ENCODE data around the gene GPSM3.
"Not testable (repeated sequence)": the region's sequence is repeated elsewhere in the genome, so short reads cannot be mapped to it uniquely, and the experiment has no call there.

Gene GPSM3

GRCh38 chr6:32149932-32150870, 42.2 kb downstream of the GPSM3 start:
- DNase-seq, result no peak

GRCh38 chr6:32149092-32149755, 43.2 kb downstream of the GPSM3 start:
- DNase-seq, result no peak

GRCh38 chr6:32148289-32149091, 44.0 kb downstream of the GPSM3 start:
- peak; percentile 45 to 68 (median 53) for DNase-seq

- no peak for DNase-seq
Measured at GRCh38 chr6:32147401-32148132, 44.9 kb downstream of the GPSM3 start.

DNA sequence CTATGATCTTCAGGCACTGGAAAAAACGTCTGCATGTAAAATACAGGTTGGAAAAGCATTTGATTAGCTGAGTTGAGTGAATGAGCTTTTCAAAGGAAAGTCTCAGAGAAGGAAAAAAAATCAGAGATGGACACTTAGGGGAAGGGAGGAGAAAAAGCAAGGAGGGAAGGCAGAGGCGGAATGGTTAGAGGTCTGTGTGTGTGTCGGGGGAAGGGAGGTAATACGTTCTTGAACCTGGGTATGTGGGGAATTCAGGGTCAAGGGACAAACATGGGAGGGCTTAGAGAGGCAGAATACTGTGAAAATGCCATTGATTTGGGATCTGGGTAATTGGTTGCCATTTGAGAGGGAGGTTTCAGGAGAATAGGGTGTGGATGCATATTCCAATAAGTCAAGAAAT, 45.8 kb downstream of the GPSM3 start:
- DNase-seq, result no peak

DNA sequence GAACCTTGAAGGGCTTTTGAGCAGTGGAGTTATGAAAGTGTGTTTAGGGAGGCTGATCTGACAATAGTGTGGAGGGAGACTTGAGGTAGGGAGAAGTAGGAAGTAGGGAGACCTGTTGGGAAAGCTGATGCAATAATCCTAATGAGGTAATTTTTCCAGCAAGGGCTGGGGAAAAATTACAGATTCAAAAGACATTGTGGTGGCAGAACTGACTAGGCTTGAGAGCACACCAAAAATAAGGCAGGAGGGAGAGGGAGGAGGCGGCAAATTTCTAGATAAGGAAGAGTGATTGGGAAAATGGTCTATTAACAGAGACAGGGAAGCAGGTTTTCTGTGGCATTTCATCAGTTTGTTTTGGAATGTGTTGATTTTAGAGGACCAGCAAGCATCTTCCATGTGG, 46.2 kb downstream of the GPSM3 start:
- DNase-seq, result no peak

DNA sequence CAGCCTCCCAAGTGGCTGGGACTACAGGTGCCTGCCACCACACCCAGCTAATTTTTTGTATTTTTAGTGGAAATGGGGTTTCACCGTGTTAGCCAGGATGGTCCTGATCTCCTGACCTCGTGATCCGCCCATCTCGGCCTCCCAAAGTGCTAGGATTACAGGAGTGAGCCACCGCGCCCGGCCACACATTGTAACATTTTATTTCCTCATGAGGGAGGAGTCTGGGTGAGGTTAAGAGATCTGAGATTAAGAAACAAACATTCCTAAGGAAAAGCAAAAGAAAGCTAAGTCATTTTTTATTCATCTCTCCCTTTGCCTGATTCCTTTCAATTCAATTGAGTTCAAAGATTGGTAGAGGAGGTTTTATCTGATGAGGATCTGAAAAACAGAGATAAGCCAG, 48.2 kb downstream of the GPSM3 start:
- DNase-seq, result not testable (repeated sequence)

All from T-helper 2 cell (primary cell).